ENCODE measurements around the gene CA11. TPM values are rescaled to one million over a fixed set of nuclear protein-coding genes. Genes with fewer than 3 reads are reported as not detected.
"Not testable (repeated sequence)": the region's sequence is repeated elsewhere in the genome, so short reads cannot be mapped to it uniquely, and the experiment has no call there.

CA11 gene
- total RNA-seq, 6 experiments from 2014 or later: 0.53 to 2.5 (median 1.4) TPM

DNA sequence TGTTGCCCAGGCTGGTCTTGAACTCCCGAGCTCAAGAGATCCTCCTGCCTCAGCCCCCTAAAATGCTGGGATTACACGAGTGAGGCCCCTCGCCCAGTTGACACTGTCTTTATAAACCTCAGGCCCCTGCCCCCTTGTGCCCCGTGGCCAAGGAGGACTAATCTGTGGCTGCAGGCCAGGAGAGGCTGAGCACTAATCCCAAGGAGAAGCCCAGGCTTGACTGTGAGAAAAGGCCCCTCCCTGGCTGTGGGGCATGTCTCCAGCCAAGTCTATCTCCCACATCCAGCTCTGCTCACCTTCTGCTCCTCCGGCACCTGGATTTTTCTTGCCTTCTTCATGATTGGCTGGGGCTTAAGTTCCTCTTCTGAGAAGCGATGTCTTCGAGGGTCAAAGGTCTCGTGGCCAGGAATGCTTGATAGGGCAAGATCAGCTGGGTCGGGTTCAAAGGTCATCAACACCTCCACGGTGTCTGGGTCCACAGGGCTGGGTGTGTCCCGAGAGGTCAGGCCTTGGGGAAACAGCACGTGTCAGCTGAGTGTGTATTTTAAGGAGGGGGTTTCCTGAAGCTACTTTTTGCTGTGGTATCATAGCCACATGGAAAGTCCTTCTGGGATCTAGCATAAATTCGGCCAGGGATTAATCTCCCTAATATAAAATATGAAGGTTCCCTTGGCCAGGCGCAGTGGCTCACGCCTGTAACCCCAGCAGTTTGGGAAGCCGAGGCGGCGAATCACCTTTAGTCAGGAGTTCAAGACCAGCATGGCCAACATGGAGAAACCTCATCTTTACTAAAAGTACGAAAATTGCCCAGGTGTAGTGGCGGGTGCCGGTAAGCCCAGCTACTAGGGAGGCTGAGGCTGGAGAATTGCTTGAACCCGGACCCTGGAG, 12.6 kb downstream of the CA11 start:
- no peak for DNase-seq
- TF ChIP-seq, protein P1, sequence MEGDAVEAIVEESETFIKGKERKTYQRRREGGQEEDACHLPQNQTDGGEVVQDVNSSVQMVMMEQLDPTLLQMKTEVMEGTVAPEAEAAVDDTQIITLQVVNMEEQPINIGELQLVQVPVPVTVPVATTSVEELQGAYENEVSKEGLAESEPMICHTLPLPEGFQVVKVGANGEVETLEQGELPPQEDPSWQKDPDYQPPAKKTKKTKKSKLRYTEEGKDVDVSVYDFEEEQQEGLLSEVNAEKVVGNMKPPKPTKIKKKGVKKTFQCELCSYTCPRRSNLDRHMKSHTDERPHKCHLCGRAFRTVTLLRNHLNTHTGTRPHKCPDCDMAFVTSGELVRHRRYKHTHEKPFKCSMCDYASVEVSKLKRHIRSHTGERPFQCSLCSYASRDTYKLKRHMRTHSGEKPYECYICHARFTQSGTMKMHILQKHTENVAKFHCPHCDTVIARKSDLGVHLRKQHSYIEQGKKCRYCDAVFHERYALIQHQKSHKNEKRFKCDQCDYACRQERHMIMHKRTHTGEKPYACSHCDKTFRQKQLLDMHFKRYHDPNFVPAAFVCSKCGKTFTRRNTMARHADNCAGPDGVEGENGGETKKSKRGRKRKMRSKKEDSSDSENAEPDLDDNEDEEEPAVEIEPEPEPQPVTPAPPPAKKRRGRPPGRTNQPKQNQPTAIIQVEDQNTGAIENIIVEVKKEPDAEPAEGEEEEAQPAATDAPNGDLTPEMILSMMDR (IDR thresholded peaks at IDR 0.05): no peak
- Mint-ChIP-seq H3K36me3 (ENCODE audit: low read depth) (no peaks in the 10 kb centered on the region), H3K9me3 (no peaks in the 10 kb centered on the region), H3K4me3 (peak overlapping the region; percentile 67; the same call in 1 of the 2 replicates), H3K4me1 (ENCODE audit: low read depth) (peaks cover 47% of the 10 kb centered on the region), H3K27ac (peak overlapping the region; percentile 51), H3K27me3 (ENCODE audit: insufficient read depth) (peaks cover 3% of the 10 kb centered on the region; the same call in 1 of the 2 replicates)

DNA sequence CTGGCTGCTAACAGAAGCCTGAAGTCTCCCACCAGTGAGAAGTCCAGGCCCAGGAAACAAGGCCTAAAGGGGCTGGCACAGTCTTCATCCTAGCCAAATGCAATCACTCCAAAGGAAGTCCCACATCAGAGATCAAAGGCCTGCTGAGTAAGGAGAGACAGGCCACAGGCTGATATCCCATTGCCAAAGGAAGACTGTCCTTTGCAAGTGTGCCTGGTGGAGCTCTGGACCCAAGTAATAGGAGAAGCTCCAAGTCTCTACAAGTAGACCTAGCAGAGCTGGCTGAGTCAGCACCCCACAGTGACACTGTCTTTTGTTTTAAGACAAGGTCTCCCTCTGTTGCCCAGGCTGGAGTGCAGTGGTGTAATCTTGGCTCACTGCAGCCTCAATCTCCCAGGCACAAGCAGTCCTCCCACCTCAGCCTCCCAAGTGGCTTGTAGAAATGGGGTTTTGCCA, 13.3 kb downstream of the CA11 start:
- Mint-ChIP-seq H3K27ac (peak overlapping the region; percentile 51), H3K9me3 (no peaks in the 10 kb centered on the region), H3K27me3 (ENCODE audit: insufficient read depth) (peaks cover 3% of the 10 kb centered on the region; the same call in 1 of the 2 replicates), H3K4me3 (no peak overlapping the region), H3K36me3 (ENCODE audit: low read depth) (no peaks in the 10 kb centered on the region), H3K4me1 (ENCODE audit: low read depth) (peaks cover 41% of the 10 kb centered on the region)
- peak; percentile 53 for DNase-seq
- TF ChIP-seq, protein P1 (IDR thresholded peaks at IDR 0.05): no peak

DNA sequence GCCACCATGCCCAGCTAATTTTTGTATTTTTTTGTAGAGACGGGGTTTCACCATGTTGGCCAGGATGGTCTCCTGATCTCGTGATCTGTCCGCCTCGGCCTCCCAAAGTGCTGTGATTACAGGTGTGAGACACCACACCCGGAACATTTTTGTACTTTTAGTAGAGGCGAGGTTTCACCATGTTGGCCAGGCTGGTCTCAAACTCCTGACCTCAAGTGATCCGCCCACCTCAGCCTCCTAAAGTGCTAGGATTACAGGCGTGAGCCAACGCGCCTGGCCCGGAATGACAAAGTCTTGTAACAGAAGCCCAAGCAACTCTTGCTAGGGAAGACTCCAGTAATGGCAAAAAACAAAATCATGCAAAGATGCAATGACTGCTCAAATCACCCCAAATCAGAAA, 13.7 kb downstream of the CA11 start:
- Mint-ChIP-seq H3K27ac (peak overlapping the region; percentile 51), H3K4me1 (ENCODE audit: low read depth) (peaks cover 37% of the 10 kb centered on the region)
- not testable (repeated sequence) for H3K9me3 Mint-ChIP-seq; H3K36me3 Mint-ChIP-seq (ENCODE audit: low read depth); H3K4me3 Mint-ChIP-seq; H3K27me3 Mint-ChIP-seq (ENCODE audit: insufficient read depth); DNase-seq

DNA sequence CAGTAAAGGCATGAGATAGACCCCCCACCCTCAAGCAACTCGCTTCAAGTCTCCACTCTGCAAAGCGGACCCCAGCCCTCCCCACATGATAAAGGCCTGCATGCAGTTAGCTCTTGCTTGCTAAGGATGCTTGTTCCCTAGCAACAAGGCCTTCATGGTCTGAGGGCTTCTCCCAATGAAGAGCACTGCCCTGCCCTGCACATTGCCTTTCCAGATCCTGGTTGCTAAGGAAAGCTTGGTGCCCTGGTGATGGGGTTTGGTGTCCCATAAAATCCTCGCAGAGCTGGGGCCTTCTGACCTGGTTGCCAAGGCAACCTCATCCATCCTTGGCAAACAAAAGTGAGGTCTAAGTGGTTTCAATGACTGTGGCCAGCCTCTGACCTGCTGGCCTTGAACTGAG, 14.8 kb downstream of the CA11 start:
- TF ChIP-seq, protein P1 (IDR thresholded peaks at IDR 0.05): no peak
- Mint-ChIP-seq H3K4me3 (no peak overlapping the region), H3K9me3 (no peaks in the 10 kb centered on the region), H3K36me3 (ENCODE audit: low read depth) (no peaks in the 10 kb centered on the region), H3K27me3 (ENCODE audit: insufficient read depth) (peaks cover 2% of the 10 kb centered on the region), H3K27ac (0 out of 2 replicates have a peak overlapping the region, but pooled peaks have one; percentile 11), H3K4me1 (ENCODE audit: low read depth) (peaks cover 36% of the 10 kb centered on the region)
- peak; percentile 34 for DNase-seq

DNA sequence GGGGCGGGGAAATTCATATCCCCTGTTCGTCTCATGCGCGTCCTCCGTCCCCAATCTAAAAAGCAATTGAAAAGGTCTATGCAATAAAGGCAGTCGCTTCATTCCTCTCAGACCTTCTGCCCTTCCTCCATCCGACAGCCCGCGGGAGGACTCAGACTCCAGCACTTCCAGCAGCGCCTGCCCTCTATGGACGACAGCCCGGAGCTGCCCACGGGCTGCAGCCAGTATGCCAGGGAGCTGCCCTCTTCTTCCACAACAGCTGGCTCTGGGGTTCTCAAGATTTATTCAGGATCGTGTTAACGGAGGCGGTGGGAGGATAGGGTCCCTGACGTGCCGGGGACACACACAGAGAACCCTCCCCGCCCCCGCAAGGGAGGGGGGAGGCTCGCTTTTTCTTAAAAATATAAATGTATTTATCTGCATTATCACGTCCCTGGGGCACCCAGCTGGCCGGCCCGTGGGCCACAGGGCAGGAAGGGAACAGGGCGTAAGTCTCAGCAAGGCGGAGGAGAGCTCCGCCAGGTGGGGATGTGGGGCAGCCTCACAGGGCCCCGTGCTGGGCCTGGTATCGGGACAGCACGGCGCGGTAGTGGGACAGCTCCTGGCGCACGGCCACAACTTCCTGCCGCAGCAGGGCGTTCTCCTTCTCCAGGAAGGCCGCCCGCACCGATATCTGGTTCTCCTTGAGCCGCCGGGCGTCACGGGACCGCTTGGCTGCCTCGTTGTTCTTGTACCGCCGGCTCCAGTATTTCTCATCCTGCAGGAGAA, 15.5 kb downstream of the CA11 start:
- H3K4me3 Mint-ChIP-seq: 0 out of 2 replicates have a peak overlapping the region, but pooled peaks have one; percentile 30
- no peak overlapping the region for H3K27ac Mint-ChIP-seq
- no peaks in the 10 kb centered on the region for H3K36me3 Mint-ChIP-seq (ENCODE audit: low read depth)
- H3K9me3 Mint-ChIP-seq: no peaks in the 10 kb centered on the region
- DNase-seq: no peak
- H3K4me1 Mint-ChIP-seq (ENCODE audit: low read depth): peaks cover 32% of the 10 kb centered on the region
- TF ChIP-seq, protein P1 (IDR thresholded peaks at IDR 0.05): no peak
- H3K27me3 Mint-ChIP-seq (ENCODE audit: insufficient read depth): no peaks in the 10 kb centered on the region; the same call in none of the 2 replicates

Measured in HFFc6 (cell line).